Measurements from ENCODE around the gene RPS19BP1.

DNA sequence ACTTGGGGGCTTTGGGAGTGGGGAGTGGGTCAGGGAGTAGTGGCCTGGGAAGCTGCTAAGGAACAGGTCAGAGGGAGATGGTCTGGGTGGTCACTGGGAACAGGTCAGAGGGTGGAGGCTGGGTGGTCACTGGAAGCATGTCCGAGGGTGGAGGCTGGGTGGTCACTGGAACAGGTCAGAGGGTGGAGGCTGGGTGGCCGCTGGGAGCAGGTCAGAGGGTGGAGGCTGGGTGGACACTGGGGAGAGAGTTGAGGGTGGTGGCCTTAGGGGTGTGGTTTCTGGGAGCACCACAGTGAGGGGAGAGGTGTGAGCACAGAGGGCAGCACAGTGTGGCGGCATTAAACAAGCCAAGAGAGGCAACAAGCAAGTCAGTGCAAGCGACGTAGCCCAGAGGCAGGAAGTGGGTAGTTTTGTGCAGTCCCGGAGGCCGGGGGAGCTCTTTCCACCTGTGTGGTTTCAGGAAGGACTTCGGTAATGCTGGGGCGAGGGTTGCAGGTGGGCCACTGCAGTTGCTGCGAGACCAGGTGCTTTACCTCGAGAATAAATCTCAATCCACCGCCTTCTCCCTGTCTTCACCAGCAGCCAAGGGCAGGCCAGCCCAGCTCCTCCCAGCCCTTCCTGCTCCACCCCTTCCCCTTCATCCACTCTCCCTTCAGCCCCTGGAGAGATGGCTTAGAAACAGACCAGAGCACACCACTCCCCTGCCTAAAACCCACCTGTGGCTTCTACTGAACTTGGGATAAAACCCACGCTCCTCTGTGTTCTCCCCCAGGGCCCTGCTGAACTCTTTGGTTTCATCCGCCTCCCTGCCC lies 34.8 kb upstream of the RPS19BP1 start:
- TF ChIP-seq, protein P1, sequence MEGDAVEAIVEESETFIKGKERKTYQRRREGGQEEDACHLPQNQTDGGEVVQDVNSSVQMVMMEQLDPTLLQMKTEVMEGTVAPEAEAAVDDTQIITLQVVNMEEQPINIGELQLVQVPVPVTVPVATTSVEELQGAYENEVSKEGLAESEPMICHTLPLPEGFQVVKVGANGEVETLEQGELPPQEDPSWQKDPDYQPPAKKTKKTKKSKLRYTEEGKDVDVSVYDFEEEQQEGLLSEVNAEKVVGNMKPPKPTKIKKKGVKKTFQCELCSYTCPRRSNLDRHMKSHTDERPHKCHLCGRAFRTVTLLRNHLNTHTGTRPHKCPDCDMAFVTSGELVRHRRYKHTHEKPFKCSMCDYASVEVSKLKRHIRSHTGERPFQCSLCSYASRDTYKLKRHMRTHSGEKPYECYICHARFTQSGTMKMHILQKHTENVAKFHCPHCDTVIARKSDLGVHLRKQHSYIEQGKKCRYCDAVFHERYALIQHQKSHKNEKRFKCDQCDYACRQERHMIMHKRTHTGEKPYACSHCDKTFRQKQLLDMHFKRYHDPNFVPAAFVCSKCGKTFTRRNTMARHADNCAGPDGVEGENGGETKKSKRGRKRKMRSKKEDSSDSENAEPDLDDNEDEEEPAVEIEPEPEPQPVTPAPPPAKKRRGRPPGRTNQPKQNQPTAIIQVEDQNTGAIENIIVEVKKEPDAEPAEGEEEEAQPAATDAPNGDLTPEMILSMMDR (IDR thresholded peaks at IDR 0.05; ENCODE audit: insufficient read depth, low read depth, low read length) = no peak
- TF ChIP-seq EZH2 (IDR thresholded peaks at IDR 0.05; ENCODE audit: insufficient read depth, low read length) = no peak

All from astrocyte (in vitro differentiated cells and primary cell).